Caco-2 (cell line): ENCODE results near the gene GAA. TPM values are rescaled to one million over a fixed set of nuclear protein-coding genes. Genes with fewer than 3 reads are reported as not detected.
"Not testable (repeated sequence)": the region's sequence is repeated elsewhere in the genome, so short reads cannot be mapped to it uniquely, and the experiment has no call there.

Source experiments
- BruUV-seq: library from RNA; stranded (reverse); fragments of 400-500 nt; replicated peaks from 2 replicates; lab custom pipeline; 2021; lab: Mats Ljungman, UMichigan
- CTCF ChIA-PET: fragments of 300-600 bp; sonication (Branson Sonifier 250); formaldehyde crosslinking; loops from one replicate; lab custom pipeline; 2022; ENCODE audit warnings: antibody characterized with exemption; lab: Charles Lee
- POLR2A ChIA-PET: fragments of 300-600 bp; sonication (Branson Sonifier 250); formaldehyde crosslinking; loops from one replicate; lab custom pipeline; 2022; ENCODE audit warnings: antibody characterized with exemption; lab: Charles Lee
- DNase-seq, 2 experiments: peaks; one replicate each; pipeline versions ENCODE4 v3.0.0 to v3.0.0-alpha.2; 2020 to 2022
- H3K27me3 ChIP-seq: replicated peaks from 2 replicates; pipeline ENCODE4 v1.6.0; 2011; ENCODE audit warnings: low read length; ENCODE audit not compliant: control insufficient read depth, insufficient read depth
- H3K36me3 ChIP-seq: 2 replicates; pipeline ENCODE4 v1.5.1; 2011; ENCODE audit warnings: low read length; ENCODE audit not compliant: control insufficient read depth, insufficient read depth
- H3K4me1 ChIP-seq: fragments of 250-450 bp; sonication (Bioruptor Pico); 2 replicates; pipeline ENCODE4 v1.5.1; 2020; ENCODE audit warnings: mild to moderate bottlenecking
- H3K4me3 ChIP-seq: 2 replicates; pipeline ENCODE4 v1.5.1; 2011; ENCODE audit warnings: low read depth, mild to moderate bottlenecking, control low read depth, low read length
- H3K9me3 ChIP-seq: fragments of 250-450 bp; sonication (Bioruptor Pico); 2 replicates; pipeline ENCODE4 v1.5.1; 2020; ENCODE audit warnings: mild to moderate bottlenecking, moderate library complexity
- H3K27ac Mint-ChIP-seq: one replicate; pipeline ENCODE4 v1.8.0; 2022; ENCODE audit warnings: mixed read lengths; ENCODE audit not compliant: unreplicated experiment
- H3K27me3 Mint-ChIP-seq: one replicate; pipeline ENCODE4 v1.8.0; 2022; ENCODE audit warnings: mixed read lengths; ENCODE audit not compliant: insufficient read depth, unreplicated experiment
- H3K36me3 Mint-ChIP-seq: one replicate; pipeline ENCODE4 v1.8.0; 2022; ENCODE audit warnings: mild to moderate bottlenecking, mixed read lengths; ENCODE audit not compliant: insufficient read depth, unreplicated experiment
- H3K4me1 Mint-ChIP-seq: one replicate; pipeline ENCODE4 v1.8.0; 2022; ENCODE audit warnings: low read depth, mixed read lengths; ENCODE audit not compliant: unreplicated experiment
- H3K4me3 Mint-ChIP-seq: one replicate; pipeline ENCODE4 v1.8.0; 2022; ENCODE audit warnings: mild to moderate bottlenecking, moderate library complexity, mixed read lengths; ENCODE audit not compliant: unreplicated experiment
- H3K9me3 Mint-ChIP-seq: one replicate; pipeline ENCODE4 v1.8.0; 2022; ENCODE audit warnings: mixed read lengths; ENCODE audit not compliant: unreplicated experiment
- intact Hi-C: fragments of 100-400 bp; cut with micrococcal nuclease; formaldehyde crosslinking; loops from one replicate; pipeline ENCODE4 v1.10.0; 2022; ENCODE audit not compliant: unreplicated experiment
- total RNA-seq: library from RNA; stranded (reverse); gene quantifications from 2 replicates; pipeline ENCODE4 v1.2.3, GENCODE V29; 2022
- TF ChIP-seq, protein P1 (sequence below), 2 experiments: fragments of 200-600 bp in 1 of 2; IDR thresholded peaks; 1 replicate in 1 of 2; 2 replicates in 1 of 2; pipeline versions ENCODE4 v1.5.1 to v1.8.0; 2011 to 2022; ENCODE audit warnings: antibody characterized with exemption in 1 of 2, control low read depth in 1 of 2, inconsistent platforms in 1 of 2, low read depth in 1 of 2, low read length in 1 of 2, mild to moderate bottlenecking in 1 of 2, moderate library complexity in 1 of 2; ENCODE audit not compliant: insufficient read depth in 1 of 2, severe bottlenecking in 1 of 2, unreplicated experiment in 1 of 2

Gene GAA
- total RNA-seq, 1 experiment from 2014 or later: 42.4 TPM

DNA sequence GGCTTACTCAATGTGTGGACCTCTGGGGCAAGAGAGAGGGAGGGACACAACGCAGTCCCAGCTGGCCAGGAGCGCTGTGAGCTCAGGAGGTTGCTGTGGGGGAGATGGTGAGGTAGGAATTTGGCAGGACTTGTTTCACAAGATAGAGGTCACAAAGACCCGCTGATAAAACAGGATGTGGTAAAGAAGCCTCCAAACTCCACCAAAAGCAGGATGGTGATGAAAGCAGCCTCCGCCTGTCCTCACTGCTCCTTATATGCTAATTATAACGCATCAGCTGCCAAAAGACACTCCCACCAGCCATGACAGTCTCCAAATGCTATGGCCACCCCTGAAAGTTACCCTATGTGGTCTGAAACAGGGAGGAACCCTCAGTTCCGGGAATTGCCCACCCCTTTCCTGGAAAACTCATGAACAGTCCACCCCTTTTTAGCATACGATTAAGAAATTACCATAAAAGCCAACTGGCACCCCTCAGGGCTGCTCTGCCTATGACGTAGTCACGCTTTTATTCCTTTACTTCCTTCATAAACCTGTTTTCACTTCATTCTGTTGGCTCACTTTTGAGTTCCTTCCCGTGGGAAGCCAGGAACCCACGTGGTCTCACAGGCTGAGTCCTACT is 50.8 kb downstream of the GAA start:
- intact Hi-C loops: no loop called here
- BruUV-seq: no TSS peak

GRCh38 chr17:80153004-80153403 is 51.6 kb downstream of the GAA start:
- Mint-ChIP-seq H3K4me3 (no peak overlapping the region), H3K27me3 (no peaks in the 10 kb centered on the region), H3K4me1 (no peaks in the 10 kb centered on the region), H3K36me3 (peaks cover 8% of the 10 kb centered on the region), H3K27ac (no peak overlapping the region), H3K9me3 (peaks cover 38% of the 10 kb centered on the region)
- TF ChIP-seq, protein P1, sequence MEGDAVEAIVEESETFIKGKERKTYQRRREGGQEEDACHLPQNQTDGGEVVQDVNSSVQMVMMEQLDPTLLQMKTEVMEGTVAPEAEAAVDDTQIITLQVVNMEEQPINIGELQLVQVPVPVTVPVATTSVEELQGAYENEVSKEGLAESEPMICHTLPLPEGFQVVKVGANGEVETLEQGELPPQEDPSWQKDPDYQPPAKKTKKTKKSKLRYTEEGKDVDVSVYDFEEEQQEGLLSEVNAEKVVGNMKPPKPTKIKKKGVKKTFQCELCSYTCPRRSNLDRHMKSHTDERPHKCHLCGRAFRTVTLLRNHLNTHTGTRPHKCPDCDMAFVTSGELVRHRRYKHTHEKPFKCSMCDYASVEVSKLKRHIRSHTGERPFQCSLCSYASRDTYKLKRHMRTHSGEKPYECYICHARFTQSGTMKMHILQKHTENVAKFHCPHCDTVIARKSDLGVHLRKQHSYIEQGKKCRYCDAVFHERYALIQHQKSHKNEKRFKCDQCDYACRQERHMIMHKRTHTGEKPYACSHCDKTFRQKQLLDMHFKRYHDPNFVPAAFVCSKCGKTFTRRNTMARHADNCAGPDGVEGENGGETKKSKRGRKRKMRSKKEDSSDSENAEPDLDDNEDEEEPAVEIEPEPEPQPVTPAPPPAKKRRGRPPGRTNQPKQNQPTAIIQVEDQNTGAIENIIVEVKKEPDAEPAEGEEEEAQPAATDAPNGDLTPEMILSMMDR (IDR thresholded peaks at IDR 0.05; ENCODE audit: insufficient read depth in 1 of 2, low read depth in 1 of 2, low read length in 1 of 2, severe bottlenecking in 1 of 2, unreplicated experiment in 1 of 2): no peak
- BruUV-seq: no TSS peak
- peaks cover 28% of the 10 kb centered on the region for H3K9me3 ChIP-seq
- no peaks in the 10 kb centered on the region for H3K27me3 ChIP-seq
- CTCF ChIA-PET: no interaction called here
- intact Hi-C loops: no loop called here
- no peak overlapping the region for H3K4me3 ChIP-seq
- H3K36me3 ChIP-seq: no peaks in the 10 kb centered on the region
- no peaks in the 10 kb centered on the region for H3K4me1 ChIP-seq
- no peak for DNase-seq
- POLR2A ChIA-PET: interaction anchor here (0.5 kb wide), 1 partner anchor 36 kb away, joined by 3 read pairs; no protein-coding TSS in a partner anchor

More for the DNA sequence above, 50.8 kb downstream of the GAA start:
- Mint-ChIP-seq H3K4me3 (no peak overlapping the region), H3K4me1 (no peaks in the 10 kb centered on the region), H3K9me3 (peaks cover 38% of the 10 kb centered on the region), H3K36me3 (peaks cover 11% of the 10 kb centered on the region), H3K27me3 (no peaks in the 10 kb centered on the region), H3K27ac (no peak overlapping the region)
- TF ChIP-seq, protein P1 (IDR thresholded peaks at IDR 0.05; ENCODE audit: insufficient read depth in 1 of 2, low read depth in 1 of 2, low read length in 1 of 2, severe bottlenecking in 1 of 2, unreplicated experiment in 1 of 2): no peak
- Histone ChIP-seq H3K27me3 (no peaks in the 10 kb centered on the region), H3K36me3 (no peaks in the 10 kb centered on the region), H3K9me3 (peaks cover 27% of the 10 kb centered on the region), H3K4me1 (no peaks in the 10 kb centered on the region), H3K4me3 (no peak overlapping the region)
- ChIA-PET CTCF (no interaction called here), POLR2A (no interaction called here)
- DNase-seq: no peak

- no peaks in the 10 kb centered on the region for H3K4me1 Mint-ChIP-seq
- intact Hi-C loops: no loop called here
- TF ChIP-seq, protein P1 (IDR thresholded peaks at IDR 0.05; ENCODE audit: insufficient read depth in 1 of 2, low read depth in 1 of 2, low read length in 1 of 2, severe bottlenecking in 1 of 2, unreplicated experiment in 1 of 2): no peak
- H3K27ac Mint-ChIP-seq: no peak overlapping the region
- no peak overlapping the region for H3K4me3 Mint-ChIP-seq
- no peak for DNase-seq
- POLR2A ChIA-PET: no interaction called here
- Histone ChIP-seq H3K9me3 (peaks cover 32% of the 10 kb centered on the region), H3K4me1 (no peaks in the 10 kb centered on the region), H3K27me3 (no peaks in the 10 kb centered on the region), H3K36me3 (no peaks in the 10 kb centered on the region), H3K4me3 (no peak overlapping the region)
- CTCF ChIA-PET: no interaction called here
- BruUV-seq: no TSS peak
- no peaks in the 10 kb centered on the region for H3K27me3 Mint-ChIP-seq
- peaks cover 8% of the 10 kb centered on the region for H3K36me3 Mint-ChIP-seq
- H3K9me3 Mint-ChIP-seq: peaks cover 38% of the 10 kb centered on the region
Observed at GRCh38 chr17:80154166-80154565, 52.8 kb downstream of the GAA start.

- peaks cover 32% of the 10 kb centered on the region for H3K9me3 ChIP-seq
- H3K4me3 Mint-ChIP-seq, H3K4me1 ChIP-seq, CTCF ChIA-PET, H3K27me3 ChIP-seq, H3K36me3 ChIP-seq, H3K27me3 Mint-ChIP-seq, BruUV-seq, H3K4me1 Mint-ChIP-seq, H3K36me3 Mint-ChIP-seq, H3K4me3 ChIP-seq, intact Hi-C loops: not testable (repeated sequence)
- peak overlapping the region; percentile 29 for H3K27ac Mint-ChIP-seq
- POLR2A ChIA-PET: interaction anchor here (0.6 kb wide), 1 partner anchor 21 kb away, joined by 6 read pairs; no protein-coding TSS in a partner anchor
- peak; percentile 68 to 70 for DNase-seq
- peaks cover 38% of the 10 kb centered on the region for H3K9me3 Mint-ChIP-seq
Observed at GRCh38 chr17:80155600-80155999, 54.2 kb downstream of the GAA start.
